Ishikawa (cell line): ENCODE data around the gene PRG2.

Experiments
- CEBPB ChIP-seq: IDR thresholded peaks from 2 replicates; pipeline ENCODE4 v1.6.1; 2012
- CREB1 ChIP-seq: IDR thresholded peaks from 2 replicates; pipeline ENCODE4 v1.6.1; 2012; ENCODE audit warnings: low read depth
- EGR1 ChIP-seq: IDR thresholded peaks from 2 replicates; pipeline ENCODE4 v1.6.1; 2012
- EP300 ChIP-seq: IDR thresholded peaks from 2 replicates; pipeline ENCODE4 v1.6.1; 2012; ENCODE audit warnings: borderline replicate concordance
- FOXM1 ChIP-seq: IDR thresholded peaks from 2 replicates; pipeline ENCODE4 v1.6.1; 2012; ENCODE audit warnings: low read depth, borderline replicate concordance
- NFIC ChIP-seq: IDR thresholded peaks from 2 replicates; pipeline ENCODE4 v1.6.1; 2012
- RAD21 ChIP-seq: IDR thresholded peaks from 2 replicates; pipeline ENCODE4 v1.6.1; 2012; ENCODE audit warnings: low read depth
- TAF1 ChIP-seq: IDR thresholded peaks from 2 replicates; pipeline ENCODE4 v1.6.1; 2012; ENCODE audit warnings: low read depth, mild to moderate bottlenecking
- TCF12 ChIP-seq: IDR thresholded peaks from 2 replicates; pipeline ENCODE4 v1.6.1; 2012; ENCODE audit warnings: low read depth
- TEAD4 ChIP-seq: IDR thresholded peaks from 2 replicates; pipeline ENCODE4 v1.6.1; 2012
- YY1 ChIP-seq: IDR thresholded peaks from 2 replicates; pipeline ENCODE4 v1.6.1; 2012; ENCODE audit warnings: low read depth
- ZBTB7A ChIP-seq: IDR thresholded peaks from 2 replicates; pipeline ENCODE4 v1.6.1; 2012; ENCODE audit warnings: low read depth
- TF ChIP-seq, protein P1 (sequence below): IDR thresholded peaks from 2 replicates; pipeline ENCODE4 v1.6.1; 2012
- TF ChIP-seq, protein P2 (sequence below): IDR thresholded peaks from 2 replicates; pipeline ENCODE4 v1.6.1; 2012; ENCODE audit warnings: low read depth, mild to moderate bottlenecking
- TF ChIP-seq, protein P3 (sequence below): IDR thresholded peaks from 2 replicates; pipeline ENCODE4 v1.6.1; 2012

PRG2 gene

DNA sequence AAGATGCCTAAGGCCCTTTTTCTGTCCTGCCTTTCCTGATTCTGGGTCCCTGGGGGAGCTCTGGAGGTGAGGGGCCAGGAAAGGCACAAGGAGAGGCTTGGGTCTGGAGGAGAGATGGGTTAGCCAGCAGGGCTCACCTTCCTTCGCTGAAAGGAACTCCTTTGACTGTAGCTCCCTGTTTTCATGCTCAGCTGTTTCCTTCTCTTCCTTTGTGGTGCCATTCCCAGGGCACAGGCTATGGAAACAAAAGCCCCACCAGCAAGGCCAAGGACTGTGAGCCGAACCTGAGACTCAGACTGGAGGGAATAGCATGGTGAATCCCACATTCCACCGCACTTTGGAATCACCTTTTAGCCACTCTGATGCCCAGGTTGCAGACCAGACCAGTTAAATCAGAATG is 26.0 kb upstream of the PRG2 start:
- TF ChIP-seq EP300 (no peak), EGR1 (no peak), CEBPB (no peak), YY1 (no peak)

DNA sequence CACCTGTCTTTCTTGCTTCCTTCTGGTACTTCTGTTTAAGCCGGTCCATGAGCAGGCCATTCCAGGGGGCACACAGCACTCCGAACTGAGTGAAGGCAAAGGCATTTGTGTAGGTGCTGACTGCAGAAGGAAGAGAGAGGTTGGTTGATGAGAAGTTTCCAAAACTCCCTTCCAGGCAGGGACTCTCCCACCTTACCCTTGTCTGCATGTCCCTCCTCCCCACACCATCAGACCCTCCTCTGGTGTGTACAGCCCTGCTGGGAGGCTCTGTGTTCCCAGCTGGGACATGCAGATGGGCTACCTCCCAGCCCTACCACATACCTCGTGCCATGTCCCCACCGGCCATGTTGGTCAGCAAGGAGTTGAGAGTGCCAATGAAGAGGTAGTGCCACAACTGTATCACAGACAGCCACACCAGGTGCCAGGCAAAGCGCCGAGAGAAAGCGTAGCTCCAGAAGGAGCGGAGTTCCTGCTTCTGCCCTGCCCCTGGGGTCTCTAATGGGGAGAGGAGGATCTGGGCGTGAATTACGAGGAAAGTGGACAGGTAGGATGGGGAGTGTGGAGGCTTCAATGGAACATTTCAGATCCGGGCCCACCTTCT is 24.3 kb upstream of the PRG2 start:
- TF ChIP-seq TEAD4 (no peak), NFIC (no peak), EGR1 (no peak), FOXM1 (no peak), RAD21 (no peak), CREB1 (no peak), ZBTB7A (no peak), CEBPB (no peak), YY1 (no peak), TCF12 (no peak)
- TF ChIP-seq, protein P1, sequence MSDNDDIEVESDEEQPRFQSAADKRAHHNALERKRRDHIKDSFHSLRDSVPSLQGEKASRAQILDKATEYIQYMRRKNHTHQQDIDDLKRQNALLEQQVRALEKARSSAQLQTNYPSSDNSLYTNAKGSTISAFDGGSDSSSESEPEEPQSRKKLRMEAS, result no peak
- TF ChIP-seq, protein P2, sequence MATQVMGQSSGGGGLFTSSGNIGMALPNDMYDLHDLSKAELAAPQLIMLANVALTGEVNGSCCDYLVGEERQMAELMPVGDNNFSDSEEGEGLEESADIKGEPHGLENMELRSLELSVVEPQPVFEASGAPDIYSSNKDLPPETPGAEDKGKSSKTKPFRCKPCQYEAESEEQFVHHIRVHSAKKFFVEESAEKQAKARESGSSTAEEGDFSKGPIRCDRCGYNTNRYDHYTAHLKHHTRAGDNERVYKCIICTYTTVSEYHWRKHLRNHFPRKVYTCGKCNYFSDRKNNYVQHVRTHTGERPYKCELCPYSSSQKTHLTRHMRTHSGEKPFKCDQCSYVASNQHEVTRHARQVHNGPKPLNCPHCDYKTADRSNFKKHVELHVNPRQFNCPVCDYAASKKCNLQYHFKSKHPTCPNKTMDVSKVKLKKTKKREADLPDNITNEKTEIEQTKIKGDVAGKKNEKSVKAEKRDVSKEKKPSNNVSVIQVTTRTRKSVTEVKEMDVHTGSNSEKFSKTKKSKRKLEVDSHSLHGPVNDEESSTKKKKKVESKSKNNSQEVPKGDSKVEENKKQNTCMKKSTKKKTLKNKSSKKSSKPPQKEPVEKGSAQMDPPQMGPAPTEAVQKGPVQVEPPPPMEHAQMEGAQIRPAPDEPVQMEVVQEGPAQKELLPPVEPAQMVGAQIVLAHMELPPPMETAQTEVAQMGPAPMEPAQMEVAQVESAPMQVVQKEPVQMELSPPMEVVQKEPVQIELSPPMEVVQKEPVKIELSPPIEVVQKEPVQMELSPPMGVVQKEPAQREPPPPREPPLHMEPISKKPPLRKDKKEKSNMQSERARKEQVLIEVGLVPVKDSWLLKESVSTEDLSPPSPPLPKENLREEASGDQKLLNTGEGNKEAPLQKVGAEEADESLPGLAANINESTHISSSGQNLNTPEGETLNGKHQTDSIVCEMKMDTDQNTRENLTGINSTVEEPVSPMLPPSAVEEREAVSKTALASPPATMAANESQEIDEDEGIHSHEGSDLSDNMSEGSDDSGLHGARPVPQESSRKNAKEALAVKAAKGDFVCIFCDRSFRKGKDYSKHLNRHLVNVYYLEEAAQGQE, result no peak
- TF ChIP-seq, protein P3, sequence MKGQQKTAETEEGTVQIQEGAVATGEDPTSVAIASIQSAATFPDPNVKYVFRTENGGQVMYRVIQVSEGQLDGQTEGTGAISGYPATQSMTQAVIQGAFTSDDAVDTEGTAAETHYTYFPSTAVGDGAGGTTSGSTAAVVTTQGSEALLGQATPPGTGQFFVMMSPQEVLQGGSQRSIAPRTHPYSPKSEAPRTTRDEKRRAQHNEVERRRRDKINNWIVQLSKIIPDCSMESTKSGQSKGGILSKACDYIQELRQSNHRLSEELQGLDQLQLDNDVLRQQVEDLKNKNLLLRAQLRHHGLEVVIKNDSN, result no peak

DNA sequence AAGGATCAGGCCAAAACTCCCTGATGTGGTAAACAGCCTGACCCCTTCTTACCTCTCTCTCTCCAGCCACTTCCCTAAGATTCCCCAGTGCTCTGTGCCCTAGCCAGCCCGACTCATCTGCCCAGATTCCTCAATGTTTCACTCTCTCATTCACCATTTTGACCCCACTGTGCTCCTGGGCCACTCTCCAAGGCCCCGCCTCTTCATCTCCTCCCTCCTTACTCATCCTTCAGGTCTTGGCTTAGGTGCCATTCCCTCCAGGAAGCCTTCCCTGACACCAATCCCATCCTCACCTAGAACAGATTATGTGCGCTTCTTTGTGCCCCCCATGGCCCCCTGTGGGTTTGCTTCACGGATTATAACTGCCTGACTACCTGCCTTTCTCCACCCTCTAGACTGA is 23.2 kb upstream of the PRG2 start:
- TF ChIP-seq EP300 (no peak), CREB1 (no peak), ZBTB7A (no peak), FOXM1 (no peak), TCF12 (no peak), TAF1 (no peak), NFIC (no peak), TEAD4 (no peak), RAD21 (no peak), EGR1 (no peak), YY1 (no peak)
- TF ChIP-seq, protein P3, result no peak
- TF ChIP-seq, protein P1, result no peak
- TF ChIP-seq, protein P2, result no peak

DNA sequence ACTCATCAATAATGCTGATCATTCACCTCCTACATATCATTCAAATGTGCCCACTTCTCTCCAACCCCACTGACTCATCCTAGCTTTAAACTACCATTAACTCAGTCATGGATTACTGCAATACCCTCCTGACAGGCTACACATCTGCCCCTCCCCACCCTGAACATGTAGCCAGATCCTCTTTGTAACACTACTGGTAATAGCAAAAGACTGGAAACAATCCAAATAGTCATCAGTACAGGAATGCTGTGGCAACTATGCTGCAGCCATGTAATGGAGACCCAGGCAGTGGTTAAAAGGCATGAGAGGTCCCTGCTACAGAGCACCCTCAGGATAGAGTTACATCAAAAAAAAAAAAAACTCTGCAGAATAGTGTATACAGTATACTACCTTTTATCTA is 19.8 kb upstream of the PRG2 start:
- no peak for TF ChIP-seq FOXM1
- TF ChIP-seq, protein P3, result no peak
- TF ChIP-seq RAD21, result no peak
- TF ChIP-seq TCF12, result no peak
- no peak for TF ChIP-seq YY1
- TF ChIP-seq CEBPB, result no peak
- TF ChIP-seq, protein P1, result no peak
- no peak for TF ChIP-seq TEAD4

DNA sequence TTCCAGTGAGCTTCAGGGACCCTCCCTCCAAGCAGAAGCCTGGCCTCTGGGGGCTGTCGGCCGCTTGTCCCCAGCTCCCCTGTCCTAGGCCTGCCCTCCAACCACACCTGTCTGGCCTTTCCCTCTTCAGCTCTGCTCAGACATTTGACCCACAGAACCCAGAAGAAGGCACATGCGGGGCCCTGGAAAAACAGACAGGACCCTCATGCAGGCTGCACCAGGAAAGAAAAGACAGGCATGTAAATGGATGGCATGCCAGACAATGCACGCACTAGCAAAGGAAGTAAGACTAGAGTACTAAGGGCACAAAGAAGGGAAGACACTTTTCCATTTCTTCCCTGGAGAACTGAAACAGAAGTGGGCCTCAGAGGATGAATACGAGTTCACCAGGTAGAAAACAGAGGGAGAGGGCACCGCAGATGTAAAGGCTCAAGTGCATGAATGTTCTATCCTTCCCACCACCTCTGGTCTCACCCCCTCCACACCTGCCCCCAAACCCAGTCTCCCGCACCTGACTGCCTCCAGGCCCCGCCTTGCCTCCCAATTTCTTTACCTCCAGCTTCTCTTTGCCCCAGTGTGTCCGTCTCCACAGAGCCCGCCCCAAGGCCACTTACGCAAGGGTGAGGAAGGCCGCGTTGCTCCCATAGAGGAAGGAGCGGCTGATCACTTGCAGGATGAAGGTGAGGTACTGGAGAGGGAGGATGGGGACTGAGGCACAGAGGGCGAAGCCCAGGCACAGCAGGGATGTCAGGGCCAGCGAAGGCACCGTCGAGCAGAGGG is 19.1 kb upstream of the PRG2 start:
- TF ChIP-seq ZBTB7A (no peak), RAD21 (no peak), EP300 (no peak), CEBPB (no peak), TCF12 (no peak), CREB1 (no peak), NFIC (no peak), FOXM1 (no peak), YY1 (no peak), EGR1 (no peak), TAF1 (no peak), TEAD4 (no peak)
- TF ChIP-seq, protein P2, result no peak
- TF ChIP-seq, protein P3, result no peak
- TF ChIP-seq, protein P1, result no peak
